Measurements from ENCODE around the gene APLP2. TPM values are rescaled to one million over a fixed set of nuclear protein-coding genes. Genes with fewer than 3 reads are reported as not detected.

APLP2 gene
- total RNA-seq, 1 experiment from 2014 or later: 317 TPM

DNA sequence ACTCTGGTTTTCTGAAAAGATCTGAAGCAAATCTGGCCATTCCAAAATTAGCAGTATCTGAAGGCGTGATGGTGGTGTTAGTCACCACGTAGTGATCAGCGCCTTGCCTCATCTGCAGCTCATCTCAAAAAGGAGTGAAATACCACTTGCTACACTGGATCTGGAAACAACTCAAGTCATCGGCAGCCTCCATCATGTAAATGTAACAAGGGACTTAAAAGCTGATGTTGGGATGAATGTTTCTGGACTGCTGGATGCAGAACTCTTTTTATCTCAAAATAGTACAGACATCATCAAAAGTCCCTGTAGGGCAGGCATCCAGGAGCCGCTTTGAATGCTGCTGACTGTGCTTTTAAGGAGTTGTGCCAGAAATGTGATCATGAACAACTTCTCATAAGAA lies 14.1 kb upstream of the APLP2 start:
- Mint-ChIP-seq H3K4me1 (ENCODE audit: insufficient read depth, unreplicated experiment) (peaks cover 6% of the 10 kb centered on the region), H3K4me3 (ENCODE audit: unreplicated experiment) (no peak overlapping the region), H3K36me3 (ENCODE audit: insufficient read depth, unreplicated experiment) (no peaks in the 10 kb centered on the region), H3K27ac (ENCODE audit: low read depth, unreplicated experiment) (no peak overlapping the region), H3K9me3 (ENCODE audit: unreplicated experiment) (no peaks in the 10 kb centered on the region), H3K27me3 (ENCODE audit: insufficient read depth, unreplicated experiment) (no peaks in the 10 kb centered on the region)
- peak; percentile 57 for DNase-seq (ENCODE audit: unreplicated experiment)
- CTCF ChIA-PET: interaction anchor here (1.4 kb wide), 1 partner anchor 30 kb away, joined by 4 read pairs; no protein-coding TSS in a partner anchor
- no TSS peak for BruUV-seq (replicated peaks)
- POLR2A ChIA-PET: interaction anchor here (1.4 to 4.0 kb wide), 7 partner anchors 8 to 53 kb away, joined by 3 to 25 read pairs (median 6); partner anchors contain the start of genes APLP2 and PRDM10
- intact Hi-C loops (cut with micrococcal nuclease): no loop called here
- TF ChIP-seq, protein P1, sequence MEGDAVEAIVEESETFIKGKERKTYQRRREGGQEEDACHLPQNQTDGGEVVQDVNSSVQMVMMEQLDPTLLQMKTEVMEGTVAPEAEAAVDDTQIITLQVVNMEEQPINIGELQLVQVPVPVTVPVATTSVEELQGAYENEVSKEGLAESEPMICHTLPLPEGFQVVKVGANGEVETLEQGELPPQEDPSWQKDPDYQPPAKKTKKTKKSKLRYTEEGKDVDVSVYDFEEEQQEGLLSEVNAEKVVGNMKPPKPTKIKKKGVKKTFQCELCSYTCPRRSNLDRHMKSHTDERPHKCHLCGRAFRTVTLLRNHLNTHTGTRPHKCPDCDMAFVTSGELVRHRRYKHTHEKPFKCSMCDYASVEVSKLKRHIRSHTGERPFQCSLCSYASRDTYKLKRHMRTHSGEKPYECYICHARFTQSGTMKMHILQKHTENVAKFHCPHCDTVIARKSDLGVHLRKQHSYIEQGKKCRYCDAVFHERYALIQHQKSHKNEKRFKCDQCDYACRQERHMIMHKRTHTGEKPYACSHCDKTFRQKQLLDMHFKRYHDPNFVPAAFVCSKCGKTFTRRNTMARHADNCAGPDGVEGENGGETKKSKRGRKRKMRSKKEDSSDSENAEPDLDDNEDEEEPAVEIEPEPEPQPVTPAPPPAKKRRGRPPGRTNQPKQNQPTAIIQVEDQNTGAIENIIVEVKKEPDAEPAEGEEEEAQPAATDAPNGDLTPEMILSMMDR (IDR thresholded peaks at IDR 0.05; ENCODE audit: unreplicated experiment): no peak

DNA sequence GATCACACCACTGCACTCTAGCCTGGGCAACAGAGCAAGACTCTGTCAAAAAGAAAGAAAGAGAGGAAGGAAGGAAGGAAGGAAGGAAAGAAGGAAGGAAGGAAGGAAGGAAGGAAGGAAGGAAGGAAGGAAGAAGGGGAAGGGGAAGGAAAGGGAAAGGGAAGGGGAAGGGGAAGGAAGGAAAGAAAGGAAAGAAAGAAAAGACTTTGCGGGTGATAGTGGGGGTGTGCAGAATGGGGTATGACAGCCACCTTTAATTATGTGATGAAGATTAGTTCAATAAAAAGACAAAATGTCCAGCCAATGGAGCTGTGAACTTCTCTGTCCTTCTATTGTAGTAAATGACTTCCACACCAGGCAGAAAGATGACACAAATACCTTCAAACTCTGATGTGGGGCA lies 8.7 kb upstream of the APLP2 start:
- H3K4me3 Mint-ChIP-seq (ENCODE audit: unreplicated experiment): no peak overlapping the region
- no peaks in the 10 kb centered on the region for H3K27me3 Mint-ChIP-seq (ENCODE audit: insufficient read depth, unreplicated experiment)
- H3K36me3 Mint-ChIP-seq (ENCODE audit: insufficient read depth, unreplicated experiment): no peaks in the 10 kb centered on the region
- H3K9me3 Mint-ChIP-seq (ENCODE audit: unreplicated experiment): no peaks in the 10 kb centered on the region
- no peak for DNase-seq (ENCODE audit: unreplicated experiment)
- H3K4me1 Mint-ChIP-seq (ENCODE audit: insufficient read depth, unreplicated experiment): peaks cover 8% of the 10 kb centered on the region
- H3K27ac Mint-ChIP-seq (ENCODE audit: low read depth, unreplicated experiment): no peak overlapping the region
- ChIA-PET POLR2A (interaction anchor here (0.9 kb wide), 1 partner anchor 9 kb away, joined by 4 read pairs; the partner anchor contains the start of gene APLP2), CTCF (no interaction called here)
- BruUV-seq (replicated peaks): no TSS peak
- TF ChIP-seq, protein P1 (IDR thresholded peaks at IDR 0.05; ENCODE audit: unreplicated experiment): no peak
- intact Hi-C loops (cut with micrococcal nuclease): no loop called here

DNA sequence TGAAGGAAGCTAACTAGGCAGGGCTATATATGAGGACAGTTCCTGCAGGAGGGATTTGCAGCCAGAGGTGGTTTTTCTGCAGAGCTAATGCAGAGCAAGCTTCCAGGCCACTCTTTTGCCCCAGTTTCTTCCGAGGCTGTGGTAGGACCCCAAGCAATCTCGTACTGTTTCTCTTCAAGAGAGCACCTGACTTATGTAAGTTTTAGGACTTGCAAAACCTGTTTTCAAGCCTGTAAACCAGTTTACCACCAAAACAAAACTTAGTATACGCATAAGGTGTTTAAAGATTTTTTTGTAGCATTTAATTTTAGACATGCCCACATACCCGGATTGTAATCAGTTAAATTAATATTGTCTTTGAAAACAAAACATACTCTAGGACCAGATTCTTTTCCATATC lies 7.7 kb upstream of the APLP2 start:
- Mint-ChIP-seq H3K4me3 (ENCODE audit: unreplicated experiment) (no peak overlapping the region), H3K36me3 (ENCODE audit: insufficient read depth, unreplicated experiment) (no peaks in the 10 kb centered on the region), H3K27me3 (ENCODE audit: insufficient read depth, unreplicated experiment) (no peaks in the 10 kb centered on the region), H3K9me3 (ENCODE audit: unreplicated experiment) (no peaks in the 10 kb centered on the region), H3K4me1 (ENCODE audit: insufficient read depth, unreplicated experiment) (peaks cover 8% of the 10 kb centered on the region), H3K27ac (ENCODE audit: low read depth, unreplicated experiment) (no peak overlapping the region)
- no TSS peak for BruUV-seq (replicated peaks)
- POLR2A ChIA-PET: interaction anchor here (1.1 kb wide), 1 partner anchor 62 kb away, joined by 4 read pairs; no protein-coding TSS in a partner anchor
- TF ChIP-seq, protein P1 (IDR thresholded peaks at IDR 0.05; ENCODE audit: unreplicated experiment): no peak
- intact Hi-C loops (cut with micrococcal nuclease): no loop called here
- DNase-seq (ENCODE audit: unreplicated experiment): no peak
- CTCF ChIA-PET: no interaction called here

DNA sequence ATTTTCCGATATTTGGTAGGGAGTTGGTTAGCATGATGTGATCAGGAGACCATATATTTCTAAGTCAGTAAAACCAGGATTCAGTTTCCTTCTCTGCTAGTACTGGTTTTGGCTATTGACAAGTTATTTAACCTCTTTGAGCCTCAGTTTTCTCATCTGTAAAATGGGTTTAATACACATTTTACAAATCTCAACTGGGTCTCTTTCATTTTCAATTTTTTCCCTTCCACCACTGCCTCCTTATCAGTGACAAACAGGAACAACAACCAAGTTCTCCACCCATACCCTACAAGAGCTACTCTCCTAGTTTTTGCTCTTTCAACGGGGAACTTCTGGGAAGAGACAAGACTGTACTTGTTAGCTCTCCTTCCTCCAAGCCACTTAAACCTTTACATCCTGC lies 6.2 kb upstream of the APLP2 start:
- CTCF ChIA-PET: interaction anchor here (0.9 to 1.0 kb wide), 2 partner anchors 57 to 60 kb away, joined by 3 to 4 read pairs; no protein-coding TSS in a partner anchor
- Mint-ChIP-seq H3K27me3 (ENCODE audit: insufficient read depth, unreplicated experiment) (no peaks in the 10 kb centered on the region), H3K9me3 (ENCODE audit: unreplicated experiment) (no peaks in the 10 kb centered on the region), H3K4me1 (ENCODE audit: insufficient read depth, unreplicated experiment) (peaks cover 12% of the 10 kb centered on the region), H3K36me3 (ENCODE audit: insufficient read depth, unreplicated experiment) (no peaks in the 10 kb centered on the region), H3K4me3 (ENCODE audit: unreplicated experiment) (no peak overlapping the region), H3K27ac (ENCODE audit: low read depth, unreplicated experiment) (no peak overlapping the region)
- TF ChIP-seq, protein P1 (IDR thresholded peaks at IDR 0.05; ENCODE audit: unreplicated experiment): no peak
- BruUV-seq (replicated peaks): no TSS peak
- intact Hi-C loops (cut with micrococcal nuclease): no loop called here
- DNase-seq (ENCODE audit: unreplicated experiment): no peak
- POLR2A ChIA-PET: interaction anchor here (0.6 to 1.1 kb wide), 4 partner anchors 9 to 420 kb away, joined by 3 to 4 read pairs (median 3); no protein-coding TSS in a partner anchor
